SK-N-SH (cell line): ENCODE data around the gene DGCR8. TPM values are rescaled to one million over a fixed set of nuclear protein-coding genes. Genes with fewer than 3 reads are reported as not detected.

Experiments used
- CTCF ChIA-PET: fragments of 300-600, 350-600 bp; formaldehyde crosslinking; extraction: SDS; loops from one replicate; lab custom pipeline; 2021; lab: Yijun Ruan, JAX
- POLR2A ChIA-PET: fragments of 350-600 bp; sonication (Branson Sonifier 250); formaldehyde crosslinking; extraction: SDS; loops from one replicate; lab custom pipeline; 2020; ENCODE audit warnings: antibody characterized with exemption, inconsistent platforms; lab: Yijun Ruan, JAX
- DNase-seq: peaks from one replicate; pipeline ENCODE4 v3.0.0; 2012
- H2AFZ ChIP-seq: fragments of 200-600 bp; sonication (generic); 2 replicates; pipeline ENCODE4 v1.8.1; 2016; ENCODE audit warnings: antibody characterized with exemption, mild to moderate bottlenecking, low read depth
- H3F3A ChIP-seq: fragments of 200-600 bp; sonication (generic); replicated peaks from 2 replicates; pipeline ENCODE3; 2016; ENCODE audit warnings: antibody characterized with exemption, mild to moderate bottlenecking; ENCODE audit not compliant: insufficient read depth
- H3K27ac ChIP-seq, 2 experiments: fragments of 200-500 bp in 1 of 2; fragments of 200-600 bp in 1 of 2; sonication (Bioruptor generic) in 1 of 2; sonication (generic), shearing (Covaris generic) in 1 of 2; 2 replicates each; pipeline versions ENCODE4 v1.5.1 to v1.6.1; 2014 to 2016; ENCODE audit warnings: low read depth in 2 of 2, inconsistent platforms in 1 of 2, low read length in 1 of 2, mild to moderate bottlenecking in 1 of 2, mixed read lengths in 1 of 2
- H3K27me3 ChIP-seq: fragments of 200-600 bp; sonication (generic), shearing (Covaris generic); 2 replicates; pipeline ENCODE4 v1.6.1; 2016; ENCODE audit warnings: mixed run types; ENCODE audit not compliant: insufficient read depth
- H3K36me3 ChIP-seq, 2 experiments: fragments of 200-500 bp in 1 of 2; fragments of 200-600 bp in 1 of 2; sonication (Bioruptor generic) in 1 of 2; sonication (generic) in 1 of 2; replicated peaks in 1 of 2; 2 replicates each; pipeline versions ENCODE3 to v1.5.1; 2014 to 2016; ENCODE audit warnings: low read length in 1 of 2, mild to moderate bottlenecking in 1 of 2; ENCODE audit not compliant: insufficient read depth in 2 of 2, control insufficient read depth in 1 of 2
- H3K4me1 ChIP-seq, 2 experiments: fragments of 200-500 bp in 1 of 2; fragments of 200-600 bp in 1 of 2; sonication (Bioruptor generic) in 1 of 2; sonication (generic), shearing (Covaris generic) in 1 of 2; 2 replicates each; pipeline versions ENCODE4 v1.5.1 to v1.6.1; 2014 to 2016; ENCODE audit warnings: low read depth in 1 of 2, low read length in 1 of 2, mixed run types in 1 of 2; ENCODE audit not compliant: insufficient read depth in 2 of 2, control insufficient read depth in 1 of 2
- H3K4me2 ChIP-seq: fragments of 200-600 bp; sonication (generic), shearing (Covaris generic); 2 replicates; pipeline ENCODE4 v1.6.1; 2017; ENCODE audit warnings: mixed run types
- H3K4me3 ChIP-seq, 2 experiments: fragments of 200-500 bp in 1 of 2; fragments of 200-600 bp in 1 of 2; sonication (Bioruptor generic) in 1 of 2; sonication (generic), shearing (Covaris generic) in 1 of 2; 2 replicates each; pipeline versions ENCODE4 v1.5.1 to v1.8.1; 2014 to 2016; ENCODE audit warnings: low read depth in 2 of 2, inconsistent platforms in 1 of 2, low read length in 1 of 2, mild to moderate bottlenecking in 1 of 2, mixed read lengths in 1 of 2, moderate library complexity in 1 of 2
- H3K79me2 ChIP-seq: fragments of 200-600 bp; sonication (generic); 2 replicates; pipeline ENCODE4 v1.8.1; 2017; ENCODE audit warnings: mild to moderate bottlenecking; ENCODE audit not compliant: insufficient read depth
- H3K9ac ChIP-seq: fragments of 200-600 bp; sonication (generic); 2 replicates; pipeline ENCODE4 v1.6.1; 2017; ENCODE audit warnings: mixed run types
- H3K9me2 ChIP-seq: fragments of 200-600 bp; sonication (generic); 2 replicates; pipeline ENCODE4 v1.6.1; 2017; ENCODE audit warnings: mixed run types
- H3K9me3 ChIP-seq: fragments of 200-600 bp; sonication (generic); 2 replicates; pipeline ENCODE4 v1.6.1; 2017; ENCODE audit warnings: mixed run types, mild to moderate bottlenecking, moderate library complexity
- H4K20me1 ChIP-seq: fragments of 200-600 bp; sonication (generic); 2 replicates; pipeline ENCODE4 v1.6.1; 2017; ENCODE audit warnings: mild to moderate bottlenecking, mixed run types; ENCODE audit not compliant: insufficient read depth
- CHD2 ChIP-seq: fragments of 150-350 bp; IDR thresholded peaks from 2 replicates; pipeline ENCODE4 v1.6.1; 2018; ENCODE audit warnings: low read length; ENCODE audit not compliant: partially characterized antibody
- ELF1 ChIP-seq: IDR thresholded peaks from 2 replicates; pipeline ENCODE4 v1.4.0; 2012
- EZH2phosphoT487 ChIP-seq: fragments of 200-600 bp; sonication (generic); IDR thresholded peaks from 2 replicates; pipeline ENCODE4 v1.6.1; 2017; ENCODE audit warnings: low read depth, mixed run types, mild to moderate bottlenecking, antibody characterized with exemption, moderate library complexity, borderline replicate concordance
- FOSL2 ChIP-seq: IDR thresholded peaks from 2 replicates; pipeline ENCODE4 v1.4.0; 2012; ENCODE audit warnings: low read depth, mild to moderate bottlenecking, moderate library complexity, borderline replicate concordance
- FOXJ3 ChIP-seq: sonication (generic); formaldehyde crosslinking; IDR thresholded peaks from 2 replicates; pipeline ENCODE4 v1.5.1; 2020; ENCODE audit warnings: mild to moderate bottlenecking, missing genetic modification reagents
- FOXM1 ChIP-seq: IDR thresholded peaks from 2 replicates; pipeline ENCODE4 v1.4.0; 2012; ENCODE audit warnings: low read depth, mild to moderate bottlenecking
- GATA2 ChIP-seq: sonication (generic); formaldehyde crosslinking; IDR thresholded peaks from 2 replicates; pipeline ENCODE4 v1.5.0; 2020; ENCODE audit warnings: mild to moderate bottlenecking, missing genetic modification reagents
- IRF3 ChIP-seq: fragments of 150-350 bp; IDR thresholded peaks from 2 replicates; pipeline ENCODE4 v1.6.1; 2016; ENCODE audit warnings: mild to moderate bottlenecking, low read depth, low read length
- MAX ChIP-seq: IDR thresholded peaks from 2 replicates; pipeline ENCODE4 v1.4.0; 2012; ENCODE audit warnings: low read depth
- MEF2A ChIP-seq: IDR thresholded peaks from 2 replicates; pipeline ENCODE4 v1.4.0; 2012; ENCODE audit warnings: low read depth, borderline replicate concordance
- MXI1 ChIP-seq: IDR thresholded peaks from 2 replicates; pipeline ENCODE4 v1.6.1; 2012; ENCODE audit warnings: mild to moderate bottlenecking, low read depth, low read length, improper control_type of control experiment
- NFIC ChIP-seq: IDR thresholded peaks from 2 replicates; pipeline ENCODE4 v1.4.0; 2012; ENCODE audit warnings: borderline replicate concordance
- NRF1 ChIP-seq: IDR thresholded peaks from 2 replicates; pipeline ENCODE4 v1.6.1; 2012; ENCODE audit warnings: low read depth, mild to moderate bottlenecking, low read length
- RCOR1 ChIP-seq: fragments of 150-350 bp; IDR thresholded peaks from 2 replicates; pipeline ENCODE4 v1.6.1; 2017; ENCODE audit warnings: antibody characterized with exemption, low read length
- REST ChIP-seq: IDR thresholded peaks from 2 replicates; pipeline ENCODE4 v1.6.1; 2012; ENCODE audit warnings: mild to moderate bottlenecking, low read depth, low read length, moderate library complexity
- TAF1 ChIP-seq: IDR thresholded peaks from 2 replicates; pipeline ENCODE4 v1.6.1; 2012; ENCODE audit warnings: low read depth, mild to moderate bottlenecking, low read length, moderate library complexity, borderline replicate concordance
- TEAD4 ChIP-seq: IDR thresholded peaks from 2 replicates; pipeline ENCODE4 v1.4.0; 2012; ENCODE audit warnings: mild to moderate bottlenecking, borderline replicate concordance; ENCODE audit not compliant: insufficient read depth
- USF2 ChIP-seq: fragments of 150-350 bp; IDR thresholded peaks from 2 replicates; pipeline ENCODE4 v1.6.1; 2017; ENCODE audit warnings: antibody characterized with exemption, low read length, low read depth, borderline replicate concordance
- YY1 ChIP-seq: IDR thresholded peaks from 2 replicates; pipeline ENCODE4 v1.4.0; 2012; ENCODE audit warnings: low read depth, mild to moderate bottlenecking
- WGBS: methylation state at CpG from one replicate; pipeline ENCODE4 v1.1.6; 2017; ENCODE audit warnings: low lambda C conversion rate; 5-methylcytosine and 5-hydroxymethylcytosine counted together
- polyA plus RNA-seq, 3 experiments: library from polyadenylated mRNA; depleted of rRNA; stranded (reverse); fragments of >200 nt; gene quantifications; 2 replicates each; pipeline ENCODE4 v1.2.3, GENCODE V29; 2012

DGCR8 gene
- polyA plus RNA-seq, 1 of the 3 experiments (the other 2 are of a cell fraction) = 26.5 TPM

- H3K9ac ChIP-seq = no peak overlapping the region
- H3K79me2 ChIP-seq = no peaks in the 10 kb centered on the region; the same call in 1 of the 2 replicates
- no peak for DNase-seq
- H3K4me1 ChIP-seq = peaks cover 0 to 19% of the 10 kb centered on the region in 2 experiments; a peak in 1 of 4 replicates
- WGBS = 88% methylated on average over 13 of the region's 14 CpGs
- H3K4me2 ChIP-seq = no peak overlapping the region
- H3K27ac ChIP-seq = no peak overlapping the region; a peak in 1 of 4 replicates
- no peaks in the 10 kb centered on the region for H3K9me2 ChIP-seq
- no peak for TF ChIP-seq MEF2A
- TF ChIP-seq GATA2 = no peak
- TF ChIP-seq TAF1 = no peak
- no peak for TF ChIP-seq RCOR1
- no peak for TF ChIP-seq NFIC
- POLR2A ChIA-PET = no interaction called here
- no peaks in the 10 kb centered on the region for H4K20me1 ChIP-seq
- H3F3A ChIP-seq = peaks cover 8% of the 10 kb centered on the region
- no peaks in the 10 kb centered on the region for H3K27me3 ChIP-seq
- H3K4me3 ChIP-seq = no peak overlapping the region
- no peak overlapping the region for H2AFZ ChIP-seq
- CTCF ChIA-PET = interaction anchor here (0.7 to 1.6 kb wide), 3 partner anchors 9 to 31 kb away, joined by 3 to 7 read pairs (median 5); partner anchors contain the start of gene RANBP1
- H3K9me3 ChIP-seq = no peaks in the 10 kb centered on the region
- peaks cover 0 to 7% of the 10 kb centered on the region in 2 experiments for H3K36me3 ChIP-seq
Observed at GRCh38 chr22:20147237-20147988, 67.4 kb downstream of the DGCR8 start.

- no peak for DNase-seq
- no peaks in the 10 kb centered on the region for H3K27me3 ChIP-seq
- no peaks in the 10 kb centered on the region for H3K9me2 ChIP-seq
- no peaks in the 10 kb centered on the region; the same call in 1 of the 2 replicates for H3K79me2 ChIP-seq
- H4K20me1 ChIP-seq = no peaks in the 10 kb centered on the region
- H3K4me1 ChIP-seq = peaks cover 0 to 19% of the 10 kb centered on the region in 2 experiments; a peak in 1 of 4 replicates
- H3K4me3 ChIP-seq = no peak overlapping the region
- no peak overlapping the region for H3K9ac ChIP-seq
- H2AFZ ChIP-seq = no peak overlapping the region
- POLR2A ChIA-PET = no interaction called here
- no peak overlapping the region for H3K4me2 ChIP-seq
- CTCF ChIA-PET = interaction anchor here (0.9 to 1.6 kb wide), 2 partner anchors 9 to 90 kb away, joined by 3 to 7 read pairs; no protein-coding TSS in a partner anchor
- no peak overlapping the region; a peak in 1 of 4 replicates for H3K27ac ChIP-seq
- WGBS = 94% methylated on average over 3 of the region's 18 CpGs
- no peaks in the 10 kb centered on the region for H3K9me3 ChIP-seq
- H3K36me3 ChIP-seq = peaks cover 0 to 5% of the 10 kb centered on the region in 2 experiments
- peaks cover 8% of the 10 kb centered on the region for H3F3A ChIP-seq
- TF ChIP-seq TEAD4 (no peak), EZH2phosphoT487 (no peak), MEF2A (no peak), FOXM1 (no peak), CHD2 (no peak), GATA2 (no peak), MAX (no peak), FOXJ3 (CRISPR knock-in tag) (no peak), ELF1 (no peak), MXI1 (no peak), YY1 (no peak), NRF1 (no peak), REST (no peak), IRF3 (no peak), FOSL2 (no peak), USF2 (no peak)
Observed at GRCh38 chr22:20148414-20148813, 68.4 kb downstream of the DGCR8 start.
